ENCODE results near the gene MAPKAP1. TPM values are rescaled to one million over a fixed set of nuclear protein-coding genes. Genes with fewer than 3 reads are reported as not detected.

MAPKAP1 gene
- total RNA-seq, 2 donors from 2014 or later = 83.7 to 91.8 TPM

DNA sequence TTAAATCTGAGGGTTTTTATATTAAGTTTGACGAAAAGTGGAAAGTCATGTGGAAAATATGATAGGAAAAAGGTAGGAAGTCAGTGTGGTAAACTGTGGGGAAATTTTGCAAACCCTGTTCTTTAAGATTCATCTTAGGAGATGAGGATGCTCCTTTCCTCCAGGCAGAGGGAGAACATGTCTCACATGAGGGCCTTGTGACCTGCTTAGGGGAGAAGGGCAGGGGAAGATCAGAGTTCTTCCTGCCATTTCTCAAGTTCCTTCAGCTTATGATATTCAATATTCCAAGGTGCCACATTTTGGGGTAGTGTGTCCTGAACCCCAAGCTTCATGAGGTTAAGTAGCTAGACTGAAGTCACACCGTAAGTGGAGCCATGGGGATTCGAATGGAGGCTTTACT lies 53.7 kb downstream of the MAPKAP1 start:
- H3K9me3 ChIP-seq = no peaks in the 10 kb centered on the region
- no peaks in the 10 kb centered on the region for H3K36me3 ChIP-seq (replicated peaks in 1 of 2; ENCODE audit: insufficient read depth in 1 of 2, low read depth in 2 of 2)
- TF ChIP-seq POLR2A (IDR thresholded peaks at IDR 0.05) = no peak
- TF ChIP-seq, protein P1, sequence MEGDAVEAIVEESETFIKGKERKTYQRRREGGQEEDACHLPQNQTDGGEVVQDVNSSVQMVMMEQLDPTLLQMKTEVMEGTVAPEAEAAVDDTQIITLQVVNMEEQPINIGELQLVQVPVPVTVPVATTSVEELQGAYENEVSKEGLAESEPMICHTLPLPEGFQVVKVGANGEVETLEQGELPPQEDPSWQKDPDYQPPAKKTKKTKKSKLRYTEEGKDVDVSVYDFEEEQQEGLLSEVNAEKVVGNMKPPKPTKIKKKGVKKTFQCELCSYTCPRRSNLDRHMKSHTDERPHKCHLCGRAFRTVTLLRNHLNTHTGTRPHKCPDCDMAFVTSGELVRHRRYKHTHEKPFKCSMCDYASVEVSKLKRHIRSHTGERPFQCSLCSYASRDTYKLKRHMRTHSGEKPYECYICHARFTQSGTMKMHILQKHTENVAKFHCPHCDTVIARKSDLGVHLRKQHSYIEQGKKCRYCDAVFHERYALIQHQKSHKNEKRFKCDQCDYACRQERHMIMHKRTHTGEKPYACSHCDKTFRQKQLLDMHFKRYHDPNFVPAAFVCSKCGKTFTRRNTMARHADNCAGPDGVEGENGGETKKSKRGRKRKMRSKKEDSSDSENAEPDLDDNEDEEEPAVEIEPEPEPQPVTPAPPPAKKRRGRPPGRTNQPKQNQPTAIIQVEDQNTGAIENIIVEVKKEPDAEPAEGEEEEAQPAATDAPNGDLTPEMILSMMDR (IDR thresholded peaks at IDR 0.05) = no peak
- no peak for ATAC-seq
- no peaks in the 10 kb centered on the region for H3K27me3 ChIP-seq
- no peak overlapping the region for H3K4me3 ChIP-seq
- WGBS, 2 donors = 90 to 95% methylated on average over 3 of the region's 3 CpGs
- DNase-seq = no peak
- peaks cover 10% of the 10 kb centered on the region for H3K4me1 ChIP-seq
- intact Hi-C loops (cut with DNase I) = no loop called here
- H3K27ac ChIP-seq = no peak overlapping the region

DNA sequence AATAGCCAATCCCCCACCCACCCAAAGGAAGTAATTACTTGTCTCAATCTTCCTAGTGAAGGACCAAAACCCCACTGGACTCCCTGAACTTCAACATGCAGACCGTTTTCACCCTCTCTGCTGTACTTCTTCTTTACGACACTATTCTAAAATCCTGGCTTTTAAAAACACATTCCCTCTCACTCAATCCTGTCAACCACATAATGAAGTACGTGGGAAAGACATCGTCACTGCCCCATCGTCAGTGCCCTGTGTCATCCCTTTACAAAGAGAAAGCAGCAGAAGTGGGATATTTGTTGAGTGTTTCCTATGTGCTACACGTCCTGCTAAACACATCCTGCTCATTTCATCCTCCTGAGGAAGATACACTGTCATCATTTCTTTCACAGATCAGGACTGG lies 54.2 kb downstream of the MAPKAP1 start:
- TF ChIP-seq, protein P1 (IDR thresholded peaks at IDR 0.05) = no peak
- TF ChIP-seq POLR2A (IDR thresholded peaks at IDR 0.05) = no peak
- Histone ChIP-seq H3K36me3 (replicated peaks in 1 of 2; ENCODE audit: insufficient read depth in 1 of 2, low read depth in 2 of 2) (no peaks in the 10 kb centered on the region), H3K27ac (no peak overlapping the region), H3K9me3 (no peaks in the 10 kb centered on the region), H3K4me1 (peaks cover 10% of the 10 kb centered on the region), H3K4me3 (no peak overlapping the region), H3K27me3 (no peaks in the 10 kb centered on the region)
- 80% methylated on average over 6 of the region's 6 CpGs for WGBS, 2 donors
- intact Hi-C loops (cut with DNase I) = no loop called here
- ATAC-seq = no peak
- DNase-seq = no peak

DNA sequence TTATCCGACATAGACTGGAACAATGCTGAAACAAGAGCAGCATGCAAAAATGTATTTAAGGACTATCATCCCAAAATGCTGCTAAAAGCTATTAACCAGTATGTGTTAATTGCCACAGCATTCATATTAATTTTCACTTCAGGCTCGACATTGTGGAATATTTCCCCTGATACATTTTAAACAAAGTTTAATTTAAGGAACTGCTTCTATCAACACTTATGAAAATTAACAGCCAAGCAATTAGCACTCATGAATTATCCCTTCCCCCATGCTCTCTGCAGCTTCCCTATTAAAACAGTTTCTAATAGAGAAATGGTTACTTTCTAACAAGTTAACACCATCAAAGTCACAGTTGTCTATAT lies 54.8 kb downstream of the MAPKAP1 start:
- Histone ChIP-seq H3K36me3 (replicated peaks in 1 of 2; ENCODE audit: insufficient read depth in 1 of 2, low read depth in 2 of 2) (no peaks in the 10 kb centered on the region), H3K27ac (no peak overlapping the region), H3K27me3 (no peaks in the 10 kb centered on the region), H3K4me3 (no peak overlapping the region), H3K9me3 (no peaks in the 10 kb centered on the region), H3K4me1 (peaks cover 10% of the 10 kb centered on the region)
- WGBS, 2 donors = 81% methylated on average over 2 of the region's 2 CpGs
- DNase-seq (no peak), ATAC-seq (no peak)
- TF ChIP-seq, protein P1 (IDR thresholded peaks at IDR 0.05) = no peak
- TF ChIP-seq POLR2A (IDR thresholded peaks at IDR 0.05) = no peak
- intact Hi-C loops (cut with DNase I) = no loop called here

DNA sequence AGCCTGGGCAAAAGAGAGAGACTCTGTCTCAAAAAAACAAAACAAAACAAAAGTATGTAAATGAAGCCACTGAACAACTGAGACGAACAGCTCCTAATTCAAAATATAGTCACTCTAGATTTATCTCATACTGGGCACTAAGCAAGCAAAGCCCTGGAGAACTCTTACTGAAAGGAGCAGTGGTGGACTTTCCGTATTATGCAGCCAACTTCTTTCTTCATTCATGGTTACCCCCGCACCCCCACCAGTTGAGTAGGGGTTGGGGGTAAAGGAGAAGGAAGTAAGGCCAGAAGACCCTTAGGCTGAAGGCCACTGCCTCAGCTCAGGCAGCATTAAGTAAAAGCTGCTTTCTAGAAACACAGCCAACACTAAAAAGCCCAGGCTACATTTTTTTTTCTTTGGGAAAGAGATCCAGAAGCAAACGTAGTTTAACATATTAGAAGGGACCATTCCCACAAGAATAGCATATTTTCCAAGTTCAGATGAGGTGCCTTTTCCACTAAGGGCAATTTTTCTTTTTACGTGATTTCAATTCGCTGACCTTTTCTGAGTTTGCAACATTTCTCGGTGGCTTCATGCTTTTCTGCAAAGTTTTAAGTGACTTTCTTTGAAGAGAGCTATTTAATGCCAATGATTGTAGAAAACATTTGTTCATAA lies 55.3 kb downstream of the MAPKAP1 start:
- Histone ChIP-seq H3K36me3 (replicated peaks in 1 of 2; ENCODE audit: insufficient read depth in 1 of 2, low read depth in 2 of 2) (no peaks in the 10 kb centered on the region), H3K27me3 (no peaks in the 10 kb centered on the region), H3K9me3 (no peaks in the 10 kb centered on the region), H3K4me1 (peaks cover 10% of the 10 kb centered on the region), H3K4me3 (no peak overlapping the region), H3K27ac (no peak overlapping the region)
- DNase-seq (no peak), ATAC-seq (no peak)
- intact Hi-C loops (cut with DNase I) = no loop called here
- no peak for TF ChIP-seq POLR2A (IDR thresholded peaks at IDR 0.05)
- TF ChIP-seq, protein P1 (IDR thresholded peaks at IDR 0.05) = no peak
- 83 to 85% methylated on average over 7 of the region's 7 CpGs for WGBS, 2 donors

DNA sequence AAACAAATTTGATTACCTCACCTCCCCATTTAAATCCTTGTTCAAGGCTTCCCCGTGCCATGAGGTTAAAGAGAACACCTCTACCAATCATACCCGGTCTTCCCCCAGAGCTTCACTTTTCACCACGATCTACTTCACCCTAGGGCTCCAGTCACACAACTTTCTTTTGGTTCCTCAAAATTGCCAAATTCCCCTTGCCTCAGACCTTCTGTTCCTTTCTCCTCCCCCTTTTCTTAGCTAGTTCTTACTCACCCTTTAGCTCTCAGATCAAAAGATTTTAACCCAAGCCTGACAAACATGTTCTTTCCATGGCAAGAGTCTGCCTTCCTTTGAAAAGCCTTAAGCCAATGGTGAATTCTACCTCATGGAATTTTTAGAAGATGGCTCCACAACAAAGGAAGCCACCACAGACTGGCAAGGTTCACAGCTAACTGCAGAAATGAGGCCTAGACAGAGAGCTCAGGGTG lies 56.7 kb downstream of the MAPKAP1 start:
- Histone ChIP-seq H3K27ac (peak overlapping the region in 1 of 4 donors; percentile 65), H3K36me3 (replicated peaks in 1 of 2; ENCODE audit: insufficient read depth in 1 of 2, low read depth in 2 of 2) (no peaks in the 10 kb centered on the region), H3K27me3 (no peaks in the 10 kb centered on the region), H3K4me1 (peaks cover 10% of the 10 kb centered on the region), H3K9me3 (no peaks in the 10 kb centered on the region), H3K4me3 (no peak overlapping the region)
- WGBS, 2 donors = 46 to 83% methylated on average over 3 of the region's 3 CpGs
- intact Hi-C loops (cut with DNase I) = no loop called here
- no peak for ATAC-seq
- DNase-seq = peak in 1 of 4 donors; percentile 31
- TF ChIP-seq, protein P1 (IDR thresholded peaks at IDR 0.05) = no peak
- TF ChIP-seq POLR2A (IDR thresholded peaks at IDR 0.05) = peak in 1 of 3 donors; percentile 25
